T-helper 17 cell (primary cell): ENCODE measurements around the gene TEDC1. TPM values are rescaled to one million over a fixed set of nuclear protein-coding genes. Genes with fewer than 3 reads are reported as not detected.
A peak's percentile ranks its signal among the peaks of the same experiment; 100 is the strongest.

Source experiments
- ATAC-seq: fragments of 150-1000 bp; cut with Tn5 transposase; 2 replicates; pipeline ENCODE4 v1.10.0; 2021; ENCODE audit warnings: mild to moderate bottlenecking, moderate library complexity
- DNase-seq, 3 donors: peaks; one replicate each; pipeline versions ENCODE4 v3.0.0 to v3.0.0-alpha.2; 2020 to 2021
- H3K9me3 ChIP-seq: one replicate; pipeline ENCODE4 v1.7.0; 2013; ENCODE audit warnings: low read length, mild to moderate bottlenecking; ENCODE audit not compliant: control insufficient read depth, poor library complexity, severe bottlenecking
- H3K27ac Mint-ChIP-seq: one replicate; pipeline ENCODE4 v1.8.0; 2022; ENCODE audit warnings: mild to moderate bottlenecking, moderate library complexity, mixed read lengths
- H3K27me3 Mint-ChIP-seq: one replicate; pipeline ENCODE4 v1.8.0; 2022; ENCODE audit warnings: mixed read lengths
- H3K36me3 Mint-ChIP-seq: one replicate; pipeline ENCODE4 v1.8.0; 2022; ENCODE audit warnings: low read depth, mixed read lengths
- H3K4me1 Mint-ChIP-seq: one replicate; pipeline ENCODE4 v1.8.0; 2022; ENCODE audit warnings: mild to moderate bottlenecking, mixed read lengths
- H3K4me3 Mint-ChIP-seq: one replicate; pipeline ENCODE4 v1.8.0; 2022; ENCODE audit warnings: mild to moderate bottlenecking, moderate library complexity, mixed read lengths
- total RNA-seq, 4 donors: library from RNA in 2 of 4; stranded (reverse) in 2 of 4; gene quantifications; one replicate each; pipeline ENCODE4 v1.2.3 and lab custom pipeline; 2022 to 2026

Gene TEDC1
- total RNA-seq, 2 donors from 2014 or later = 141 to 361 TPM

- H3K9me3 ChIP-seq = no peaks in the 10 kb centered on the region
- Mint-ChIP-seq H3K4me3 (no peak overlapping the region), H3K27ac (no peak overlapping the region), H3K27me3 (no peaks in the 10 kb centered on the region), H3K4me1 (peaks cover 6% of the 10 kb centered on the region), H3K36me3 (no peaks in the 10 kb centered on the region)
- DNase-seq = no peak
- ATAC-seq = no peak
These were observed 40.0 kb upstream of the TEDC1 start for GRCh38 chr14:105450864-105451720.

GRCh38 chr14:105452963-105453362, 38.1 kb upstream of the TEDC1 start:
- Mint-ChIP-seq H3K27me3 (no peaks in the 10 kb centered on the region), H3K27ac (no peak overlapping the region)

GRCh38 chr14:105453847-105454246, 37.2 kb upstream of the TEDC1 start:
- Mint-ChIP-seq H3K4me3 (no peak overlapping the region), H3K36me3 (no peaks in the 10 kb centered on the region), H3K4me1 (peaks cover 2% of the 10 kb centered on the region), H3K27ac (no peak overlapping the region), H3K27me3 (no peaks in the 10 kb centered on the region)
- ATAC-seq (no peak), DNase-seq (no peak)
- no peaks in the 10 kb centered on the region for H3K9me3 ChIP-seq

More at GRCh38 chr14:105452963-105453362, 38.1 kb upstream of the TEDC1 start:
- DNase-seq (no peak), ATAC-seq (no peak)
- Mint-ChIP-seq H3K4me1 (peaks cover 5% of the 10 kb centered on the region), H3K4me3 (no peak overlapping the region), H3K36me3 (no peaks in the 10 kb centered on the region)
- no peaks in the 10 kb centered on the region for H3K9me3 ChIP-seq

- Mint-ChIP-seq H3K36me3 (no peaks in the 10 kb centered on the region), H3K4me3 (no peak overlapping the region), H3K4me1 (peaks cover 2% of the 10 kb centered on the region), H3K27me3 (no peaks in the 10 kb centered on the region), H3K27ac (peak overlapping the region; percentile 9)
- H3K9me3 ChIP-seq = no peaks in the 10 kb centered on the region
- DNase-seq (no peak), ATAC-seq (no peak)
These were observed 35.9 kb upstream of the TEDC1 start for GRCh38 chr14:105455086-105455640.

- DNase-seq (no peak), ATAC-seq (no peak)
- H3K4me1 Mint-ChIP-seq = peaks cover 2% of the 10 kb centered on the region
- no peaks in the 10 kb centered on the region for H3K36me3 Mint-ChIP-seq
- H3K9me3 ChIP-seq = no peaks in the 10 kb centered on the region
- no peak overlapping the region for H3K27ac Mint-ChIP-seq
- H3K27me3 Mint-ChIP-seq = no peaks in the 10 kb centered on the region
- H3K4me3 Mint-ChIP-seq = no peak overlapping the region
These were observed 35.0 kb upstream of the TEDC1 start for GRCh38 chr14:105455766-105456660.

- no peaks in the 10 kb centered on the region for H3K36me3 Mint-ChIP-seq
- DNase-seq = no peak
- ATAC-seq = no peak
These were observed 34.1 kb upstream of the TEDC1 start for GRCh38 chr14:105456736-105457617.

GRCh38 chr14:105458010-105458409, 33.0 kb upstream of the TEDC1 start:
- Mint-ChIP-seq H3K27me3 (no peaks in the 10 kb centered on the region), H3K27ac (no peak overlapping the region), H3K4me3 (no peak overlapping the region), H3K36me3 (no peaks in the 10 kb centered on the region), H3K4me1 (peaks cover 2% of the 10 kb centered on the region)
- ATAC-seq (no peak), DNase-seq (no peak)
- no peaks in the 10 kb centered on the region for H3K9me3 ChIP-seq

More at GRCh38 chr14:105456736-105457617, 34.1 kb upstream of the TEDC1 start:
- Mint-ChIP-seq H3K27me3 (no peaks in the 10 kb centered on the region), H3K4me3 (no peak overlapping the region), H3K27ac (no peak overlapping the region), H3K4me1 (peaks cover 2% of the 10 kb centered on the region)
- H3K9me3 ChIP-seq = no peaks in the 10 kb centered on the region

GRCh38 chr14:105458571-105458970, 32.5 kb upstream of the TEDC1 start:
- H3K4me3 Mint-ChIP-seq = no peak overlapping the region

GRCh38 chr14:105460116-105460515, 30.9 kb upstream of the TEDC1 start:
- H3K9me3 ChIP-seq = no peaks in the 10 kb centered on the region
- no peak for ATAC-seq
- Mint-ChIP-seq H3K4me3 (no peak overlapping the region), H3K36me3 (no peaks in the 10 kb centered on the region), H3K27me3 (no peaks in the 10 kb centered on the region), H3K27ac (no peak overlapping the region), H3K4me1 (peaks cover 2% of the 10 kb centered on the region)
- DNase-seq = no peak

More at GRCh38 chr14:105458571-105458970, 32.5 kb upstream of the TEDC1 start:
- DNase-seq = no peak
- Mint-ChIP-seq H3K27ac (no peak overlapping the region), H3K36me3 (no peaks in the 10 kb centered on the region), H3K27me3 (no peaks in the 10 kb centered on the region), H3K4me1 (peaks cover 2% of the 10 kb centered on the region)
- no peaks in the 10 kb centered on the region for H3K9me3 ChIP-seq
- no peak for ATAC-seq

- no peaks in the 10 kb centered on the region for H3K9me3 ChIP-seq
- Mint-ChIP-seq H3K4me1 (no peaks in the 10 kb centered on the region), H3K4me3 (no peak overlapping the region), H3K36me3 (no peaks in the 10 kb centered on the region), H3K27me3 (no peaks in the 10 kb centered on the region), H3K27ac (no peak overlapping the region)
- ATAC-seq (no peak), DNase-seq (no peak)
These were observed 30.4 kb upstream of the TEDC1 start for GRCh38 chr14:105460616-105461015.

GRCh38 chr14:105461903-105462302, 29.1 kb upstream of the TEDC1 start:
- no peaks in the 10 kb centered on the region for H3K9me3 ChIP-seq
- no peaks in the 10 kb centered on the region for H3K4me1 Mint-ChIP-seq
- H3K4me3 Mint-ChIP-seq = no peak overlapping the region
- H3K36me3 Mint-ChIP-seq = no peaks in the 10 kb centered on the region
- DNase-seq (no peak), ATAC-seq (no peak)
- no peak overlapping the region for H3K27ac Mint-ChIP-seq
- no peaks in the 10 kb centered on the region for H3K27me3 Mint-ChIP-seq

- no peak for DNase-seq
- no peak for ATAC-seq
- Mint-ChIP-seq H3K27me3 (no peaks in the 10 kb centered on the region), H3K4me3 (no peak overlapping the region), H3K4me1 (no peaks in the 10 kb centered on the region), H3K36me3 (no peaks in the 10 kb centered on the region), H3K27ac (no peak overlapping the region)
- H3K9me3 ChIP-seq = no peaks in the 10 kb centered on the region
These were observed 26.5 kb upstream of the TEDC1 start for GRCh38 chr14:105464501-105464900.
